Right lobe of liver (tissue), 6 donors: ENCODE results near the gene PAQR3. TPM values are rescaled to one million over a fixed set of nuclear protein-coding genes. Genes with fewer than 3 reads are reported as not detected.

Source experiments
- ATAC-seq, 4 donors: fragments of 200-7000 bp; cut with Tn5 transposase; one replicate each; pipeline ENCODE4 v1.9.1; 2020; ENCODE audit warnings: mild to moderate bottlenecking in 4 of 4, moderate library complexity in 4 of 4
- DNase-seq, 3 donors: peaks; one replicate each; pipeline ENCODE4 v3.0.0-alpha.2; 2020
- H3K27ac ChIP-seq, 3 donors: fragments of 200-600 bp; one replicate each; pipeline ENCODE4 v1.8.0; 2022
- H3K27me3 ChIP-seq, 2 donors: fragments of 200-600 bp; one replicate each; pipeline ENCODE4 v1.8.0; 2022
- H3K36me3 ChIP-seq, 4 donors: fragments of 200-600 bp; sonication (generic) in 1 of 4; one replicate each; pipeline versions ENCODE4 v1.5.1 to v1.8.0; 2017 to 2022; ENCODE audit warnings: control low read depth in 1 of 4
- H3K4me1 ChIP-seq, 4 donors: fragments of 200-600 bp; sonication (generic) in 1 of 4; one replicate each; pipeline versions ENCODE4 v1.5.1 to v1.8.0; 2017 to 2022; ENCODE audit warnings: control low read depth in 1 of 4
- H3K4me3 ChIP-seq, 3 donors: fragments of 200-600 bp; one replicate each; pipeline ENCODE4 v1.8.0; 2022
- H3K9me3 ChIP-seq, 4 donors: fragments of 200-600 bp; sonication (generic) in 1 of 4; one replicate each; pipeline versions ENCODE4 v1.5.1 to v1.8.0; 2017 to 2022; ENCODE audit warnings: control low read depth in 1 of 4
- CTCF ChIP-seq, 4 donors: fragments of 200-600 bp in 3 of 4; fragments of 450-650 bp in 1 of 4; IDR thresholded peaks; one replicate each; pipeline versions ENCODE4 v1.5.1 to v1.8.0; 2016 to 2022; ENCODE audit warnings: antibody characterized with exemption in 4 of 4, mild to moderate bottlenecking in 2 of 4
- POLR2A ChIP-seq: fragments of 450-650 bp; IDR thresholded peaks from one replicate; pipeline ENCODE4 v1.6.1; 2017; ENCODE audit warnings: antibody characterized with exemption, mild to moderate bottlenecking
- WGBS: methylation state at CpG from one replicate; pipeline ENCODE4 v1.1.6; 2018; ENCODE audit warnings: low coverage, low lambda C conversion rate; ENCODE audit not compliant: insufficient coverage; ENCODE audit errors: missing lambda C conversion rate; 5-methylcytosine and 5-hydroxymethylcytosine counted together
- intact Hi-C, 2 donors: fragments of 100-400 bp; cut with DNase I; formaldehyde crosslinking; loops; one replicate each; pipeline versions ENCODE4 v1.11.2 to v1.14.1; 2022
- total RNA-seq, 6 experiments: library from RNA; depleted of rRNA in 2 of 6; stranded (reverse); fragments of >200 nt in 2 of 6; fragmentation: NEBNext Ultra II Directional in 3 of 6; extraction: Animal tissue kit (Norgen Biotek cat#: 25700) in 3 of 6; gene quantifications; one replicate each; pipeline versions ENCODE4 v1.1.0 to v1.2.4, GENCODE V29; 2016 to 2023
- donor health status: DM: no; HTN: yes; CAD: no.
- donor health status: DM: no; HTN: no; CAD: no.
- donor health status: DM: no; HTN: no; CAD: no.
- donor health status: DM: no; HTN: yes; CAD: no.
- donor health status: DM: no; HTN: yes; CAD: no.

PAQR3 gene
- total RNA-seq, 6 experiments from 2014 or later = 5.0 to 10.2 (median 7.2) TPM

- Histone ChIP-seq H3K27me3 (no peaks in the 10 kb centered on the region), H3K36me3 (no peaks in the 10 kb centered on the region), H3K4me1 (no peaks in the 10 kb centered on the region), H3K27ac (no peak overlapping the region), H3K4me3 (no peak overlapping the region), H3K9me3 (no peaks in the 10 kb centered on the region)
- WGBS = 36% methylated on average over 11 of the region's 11 CpGs
- TF ChIP-seq CTCF (IDR thresholded peaks at IDR 0.05) = no peak
- no peak for TF ChIP-seq POLR2A
- no peak for ATAC-seq
- no peak for DNase-seq
- intact Hi-C loops = loop anchor here in 1 of 2 donors (10.0 kb wide), 1 partner anchor 621 kb away; no protein-coding TSS in a partner anchor
Measured at GRCh38 chr4:78953769-78954666, 14.8 kb upstream of the PAQR3 start.

GRCh38 chr4:78953231-78953630 is 14.0 kb upstream of the PAQR3 start:
- Histone ChIP-seq H3K27me3 (no peaks in the 10 kb centered on the region), H3K27ac (no peak overlapping the region), H3K9me3 (no peaks in the 10 kb centered on the region), H3K4me1 (no peaks in the 10 kb centered on the region), H3K4me3 (no peak overlapping the region), H3K36me3 (no peaks in the 10 kb centered on the region)
- intact Hi-C loops = loop anchor here in 1 of 2 donors (10.0 kb wide), 1 partner anchor 622 kb away; no protein-coding TSS in a partner anchor
- TF ChIP-seq CTCF (IDR thresholded peaks at IDR 0.05) (no peak), POLR2A (no peak)
- 87% methylated on average over 5 of the region's 5 CpGs for WGBS
- ATAC-seq (no peak), DNase-seq (no peak)

GRCh38 chr4:78951862-78952472 is 12.7 kb upstream of the PAQR3 start:
- no peaks in the 10 kb centered on the region for H3K36me3 ChIP-seq
- ATAC-seq (peak; percentile 85 to 93 (median 88)), DNase-seq (no peak)
- WGBS = 51% methylated on average over 3 of the region's 3 CpGs
- no peaks in the 10 kb centered on the region for H3K4me1 ChIP-seq
- no peak overlapping the region for H3K27ac ChIP-seq
- H3K4me3 ChIP-seq = no peak overlapping the region
- H3K9me3 ChIP-seq = no peaks in the 10 kb centered on the region
- peak; percentile 58 to 80 (median 71) for TF ChIP-seq CTCF (IDR thresholded peaks at IDR 0.05)
- TF ChIP-seq POLR2A = no peak
- intact Hi-C loops = loop anchor here in 1 of 2 donors (10.0 kb wide), 1 partner anchor 623 kb away; no protein-coding TSS in a partner anchor
- no peaks in the 10 kb centered on the region for H3K27me3 ChIP-seq

- DNase-seq (no peak), ATAC-seq (no peak)
- H3K4me1 ChIP-seq = no peaks in the 10 kb centered on the region
- H3K9me3 ChIP-seq = no peaks in the 10 kb centered on the region
- no peak overlapping the region for H3K4me3 ChIP-seq
- 44% methylated on average over 1 of the region's 1 CpG for WGBS
- intact Hi-C loops = loop anchor here in 1 of 2 donors (10.0 kb wide), 1 partner anchor 625 kb away; no protein-coding TSS in a partner anchor
- no peaks in the 10 kb centered on the region for H3K36me3 ChIP-seq
- H3K27ac ChIP-seq = no peak overlapping the region
- TF ChIP-seq POLR2A = no peak
- TF ChIP-seq CTCF (IDR thresholded peaks at IDR 0.05) = no peak
- no peaks in the 10 kb centered on the region for H3K27me3 ChIP-seq
Measured at GRCh38 chr4:78949735-78950134, 10.5 kb upstream of the PAQR3 start.
